Measurements from ENCODE around the gene LEMD3. TPM values are rescaled to one million over a fixed set of nuclear protein-coding genes. Genes with fewer than 3 reads are reported as not detected.
A peak's percentile ranks its signal among the peaks of the same experiment; 100 is the strongest.

LEMD3 gene
- total and polyA plus RNA-seq, 2 of the 8 experiments (the other 6 are each of a cell fraction or from before 2014, with no cell fraction given): 5.8 to 33.2 TPM

DNA sequence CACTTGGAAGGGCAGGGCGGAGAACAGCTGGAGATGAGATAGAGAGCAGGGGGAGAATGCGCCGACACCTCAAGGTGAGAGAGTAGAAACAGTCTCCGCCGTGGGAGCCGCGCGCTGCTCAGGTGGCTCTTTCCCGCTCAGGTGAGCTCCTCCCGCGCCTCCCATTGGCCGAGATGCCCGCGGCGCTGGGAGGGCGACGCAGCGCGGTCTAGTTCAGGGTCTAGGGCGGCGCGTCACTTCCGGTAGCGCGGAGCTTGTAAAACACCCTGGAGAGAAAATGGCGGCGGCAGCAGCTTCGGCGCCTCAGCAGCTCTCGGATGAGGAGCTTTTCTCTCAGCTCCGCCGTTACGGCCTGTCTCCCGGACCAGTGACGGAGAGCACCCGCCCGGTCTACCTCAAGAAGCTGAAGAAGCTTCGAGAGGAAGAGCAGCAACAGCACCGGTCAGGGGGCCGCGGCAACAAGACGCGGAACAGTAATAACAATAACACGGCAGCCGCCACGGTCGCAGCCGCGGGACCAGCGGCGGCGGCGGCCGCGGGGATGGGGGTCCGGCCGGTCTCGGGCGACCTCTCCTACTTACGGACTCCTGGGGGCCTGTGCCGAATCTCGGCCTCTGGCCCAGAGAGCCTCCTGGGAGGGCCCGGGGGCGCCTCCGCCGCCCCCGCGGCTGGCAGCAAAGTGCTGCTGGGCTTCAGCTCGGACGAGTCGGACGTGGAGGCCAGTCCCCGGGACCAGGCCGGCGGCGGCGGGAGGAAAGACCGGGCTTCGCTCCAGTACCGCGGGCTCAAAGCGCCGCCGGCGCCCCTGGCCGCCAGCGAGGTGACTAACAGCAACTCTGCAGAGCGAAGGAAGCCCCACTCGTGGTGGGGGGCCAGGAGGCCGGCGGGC, at the start of gene LEMD3 (continued):
- TF ChIP-seq CBX5 (IDR thresholded peaks at IDR 0.05; ENCODE audit: low read depth, low read length) (no peak), MAFK (IDR thresholded peaks at IDR 0.05; ENCODE audit: low read depth, low read length) (no peak), NANOG (IDR thresholded peaks at IDR 0.05; ENCODE audit: insufficient read depth, low read depth, low read length, poor library complexity, severe bottlenecking) (no peak), BCL11A (IDR thresholded peaks at IDR 0.05; ENCODE audit: low read depth in 2 of 2, low read length in 2 of 2) (no peak), ZNF274 (IDR thresholded peaks at IDR 0.05; ENCODE audit: borderline replicate concordance, extremely low read depth, low read length) (no peak), SAP30 (IDR thresholded peaks at IDR 0.05; ENCODE audit: insufficient read depth, insufficient replicate concordance, low read length) (no peak), TAF1 (IDR thresholded peaks at IDR 0.05; ENCODE audit: low read depth, low read length) (peak; percentile 97), SIRT6 (IDR thresholded peaks at IDR 0.05; ENCODE audit: low read length) (no peak), CHD1 (IDR thresholded peaks at IDR 0.05; ENCODE audit: low read depth, low read length) (no peak)
- TF ChIP-seq, protein P1, sequence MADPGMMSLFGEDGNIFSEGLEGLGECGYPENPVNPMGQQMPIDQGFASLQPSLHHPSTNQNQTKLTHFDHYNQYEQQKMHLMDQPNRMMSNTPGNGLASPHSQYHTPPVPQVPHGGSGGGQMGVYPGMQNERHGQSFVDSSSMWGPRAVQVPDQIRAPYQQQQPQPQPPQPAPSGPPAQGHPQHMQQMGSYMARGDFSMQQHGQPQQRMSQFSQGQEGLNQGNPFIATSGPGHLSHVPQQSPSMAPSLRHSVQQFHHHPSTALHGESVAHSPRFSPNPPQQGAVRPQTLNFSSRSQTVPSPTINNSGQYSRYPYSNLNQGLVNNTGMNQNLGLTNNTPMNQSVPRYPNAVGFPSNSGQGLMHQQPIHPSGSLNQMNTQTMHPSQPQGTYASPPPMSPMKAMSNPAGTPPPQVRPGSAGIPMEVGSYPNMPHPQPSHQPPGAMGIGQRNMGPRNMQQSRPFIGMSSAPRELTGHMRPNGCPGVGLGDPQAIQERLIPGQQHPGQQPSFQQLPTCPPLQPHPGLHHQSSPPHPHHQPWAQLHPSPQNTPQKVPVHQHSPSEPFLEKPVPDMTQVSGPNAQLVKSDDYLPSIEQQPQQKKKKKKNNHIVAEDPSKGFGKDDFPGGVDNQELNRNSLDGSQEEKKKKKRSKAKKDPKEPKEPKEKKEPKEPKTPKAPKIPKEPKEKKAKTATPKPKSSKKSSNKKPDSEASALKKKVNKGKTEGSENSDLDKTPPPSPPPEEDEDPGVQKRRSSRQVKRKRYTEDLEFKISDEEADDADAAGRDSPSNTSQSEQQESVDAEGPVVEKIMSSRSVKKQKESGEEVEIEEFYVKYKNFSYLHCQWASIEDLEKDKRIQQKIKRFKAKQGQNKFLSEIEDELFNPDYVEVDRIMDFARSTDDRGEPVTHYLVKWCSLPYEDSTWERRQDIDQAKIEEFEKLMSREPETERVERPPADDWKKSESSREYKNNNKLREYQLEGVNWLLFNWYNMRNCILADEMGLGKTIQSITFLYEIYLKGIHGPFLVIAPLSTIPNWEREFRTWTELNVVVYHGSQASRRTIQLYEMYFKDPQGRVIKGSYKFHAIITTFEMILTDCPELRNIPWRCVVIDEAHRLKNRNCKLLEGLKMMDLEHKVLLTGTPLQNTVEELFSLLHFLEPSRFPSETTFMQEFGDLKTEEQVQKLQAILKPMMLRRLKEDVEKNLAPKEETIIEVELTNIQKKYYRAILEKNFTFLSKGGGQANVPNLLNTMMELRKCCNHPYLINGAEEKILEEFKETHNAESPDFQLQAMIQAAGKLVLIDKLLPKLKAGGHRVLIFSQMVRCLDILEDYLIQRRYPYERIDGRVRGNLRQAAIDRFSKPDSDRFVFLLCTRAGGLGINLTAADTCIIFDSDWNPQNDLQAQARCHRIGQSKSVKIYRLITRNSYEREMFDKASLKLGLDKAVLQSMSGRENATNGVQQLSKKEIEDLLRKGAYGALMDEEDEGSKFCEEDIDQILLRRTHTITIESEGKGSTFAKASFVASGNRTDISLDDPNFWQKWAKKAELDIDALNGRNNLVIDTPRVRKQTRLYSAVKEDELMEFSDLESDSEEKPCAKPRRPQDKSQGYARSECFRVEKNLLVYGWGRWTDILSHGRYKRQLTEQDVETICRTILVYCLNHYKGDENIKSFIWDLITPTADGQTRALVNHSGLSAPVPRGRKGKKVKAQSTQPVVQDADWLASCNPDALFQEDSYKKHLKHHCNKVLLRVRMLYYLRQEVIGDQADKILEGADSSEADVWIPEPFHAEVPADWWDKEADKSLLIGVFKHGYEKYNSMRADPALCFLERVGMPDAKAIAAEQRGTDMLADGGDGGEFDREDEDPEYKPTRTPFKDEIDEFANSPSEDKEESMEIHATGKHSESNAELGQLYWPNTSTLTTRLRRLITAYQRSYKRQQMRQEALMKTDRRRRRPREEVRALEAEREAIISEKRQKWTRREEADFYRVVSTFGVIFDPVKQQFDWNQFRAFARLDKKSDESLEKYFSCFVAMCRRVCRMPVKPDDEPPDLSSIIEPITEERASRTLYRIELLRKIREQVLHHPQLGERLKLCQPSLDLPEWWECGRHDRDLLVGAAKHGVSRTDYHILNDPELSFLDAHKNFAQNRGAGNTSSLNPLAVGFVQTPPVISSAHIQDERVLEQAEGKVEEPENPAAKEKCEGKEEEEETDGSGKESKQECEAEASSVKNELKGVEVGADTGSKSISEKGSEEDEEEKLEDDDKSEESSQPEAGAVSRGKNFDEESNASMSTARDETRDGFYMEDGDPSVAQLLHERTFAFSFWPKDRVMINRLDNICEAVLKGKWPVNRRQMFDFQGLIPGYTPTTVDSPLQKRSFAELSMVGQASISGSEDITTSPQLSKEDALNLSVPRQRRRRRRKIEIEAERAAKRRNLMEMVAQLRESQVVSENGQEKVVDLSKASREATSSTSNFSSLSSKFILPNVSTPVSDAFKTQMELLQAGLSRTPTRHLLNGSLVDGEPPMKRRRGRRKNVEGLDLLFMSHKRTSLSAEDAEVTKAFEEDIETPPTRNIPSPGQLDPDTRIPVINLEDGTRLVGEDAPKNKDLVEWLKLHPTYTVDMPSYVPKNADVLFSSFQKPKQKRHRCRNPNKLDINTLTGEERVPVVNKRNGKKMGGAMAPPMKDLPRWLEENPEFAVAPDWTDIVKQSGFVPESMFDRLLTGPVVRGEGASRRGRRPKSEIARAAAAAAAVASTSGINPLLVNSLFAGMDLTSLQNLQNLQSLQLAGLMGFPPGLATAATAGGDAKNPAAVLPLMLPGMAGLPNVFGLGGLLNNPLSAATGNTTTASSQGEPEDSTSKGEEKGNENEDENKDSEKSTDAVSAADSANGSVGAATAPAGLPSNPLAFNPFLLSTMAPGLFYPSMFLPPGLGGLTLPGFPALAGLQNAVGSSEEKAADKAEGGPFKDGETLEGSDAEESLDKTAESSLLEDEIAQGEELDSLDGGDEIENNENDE (IDR thresholded peaks at IDR 0.05; ENCODE audit: insufficient replicate concordance, low read length): no peak

Data from H1 (cell line).